Colonic mucosa (tissue), 4 donors: ENCODE measurements around the gene PTPRT. TPM values are rescaled to one million over a fixed set of nuclear protein-coding genes. Genes with fewer than 3 reads are reported as not detected.

Source experiments
- DNase-seq: peaks from one replicate; pipeline ENCODE4 v3.0.0-alpha.2; 2020
- H3K27ac ChIP-seq: fragments of 200-600 bp; one replicate; pipeline ENCODE4 v1.8.0; 2021
- H3K27me3 ChIP-seq: fragments of 200-600 bp; one replicate; pipeline ENCODE4 v1.8.0; 2021
- H3K36me3 ChIP-seq: fragments of 200-600 bp; one replicate; pipeline ENCODE4 v1.8.0; 2021
- H3K4me1 ChIP-seq: fragments of 200-600 bp; one replicate; pipeline ENCODE4 v1.8.0; 2021; ENCODE audit warnings: mild to moderate bottlenecking
- H3K4me3 ChIP-seq: fragments of 200-600 bp; one replicate; pipeline ENCODE4 v1.8.0; 2021
- H3K9ac ChIP-seq, 2 donors: one replicate each; pipeline ENCODE4 v1.7.0; 2013; ENCODE audit warnings: control low read depth in 2 of 2, low read depth in 2 of 2, low read length in 2 of 2
- H3K9me3 ChIP-seq: fragments of 200-600 bp; one replicate; pipeline ENCODE4 v1.8.0; 2021
- intact Hi-C: fragments of 100-400 bp; cut with DNase I; formaldehyde crosslinking; loops from one replicate; pipeline ENCODE4 v1.14.1; 2022
- total RNA-seq, 2 donors: library from RNA; stranded (reverse); fragmentation: NEBNext Ultra II Directional in 1 of 2; extraction: Animal tissue kit (Norgen Biotek cat#: 25700) in 1 of 2; gene quantifications; one replicate each; pipeline ENCODE4 v1.2.1, GENCODE V29; 2021
- TF ChIP-seq, protein P1 (sequence below): fragments of 200-600 bp; IDR thresholded peaks from one replicate; pipeline ENCODE4 v1.8.0; 2022; ENCODE audit warnings: antibody characterized with exemption, mild to moderate bottlenecking
- donor health status: healthy.
- donor health status: DM: no; HTN: no; CAD: no.
- donor health status: DM: no; HTN: no; CAD: no.

PTPRT gene
- total RNA-seq: under 1 TPM; 0.11 to 0.12 TPM

DNA sequence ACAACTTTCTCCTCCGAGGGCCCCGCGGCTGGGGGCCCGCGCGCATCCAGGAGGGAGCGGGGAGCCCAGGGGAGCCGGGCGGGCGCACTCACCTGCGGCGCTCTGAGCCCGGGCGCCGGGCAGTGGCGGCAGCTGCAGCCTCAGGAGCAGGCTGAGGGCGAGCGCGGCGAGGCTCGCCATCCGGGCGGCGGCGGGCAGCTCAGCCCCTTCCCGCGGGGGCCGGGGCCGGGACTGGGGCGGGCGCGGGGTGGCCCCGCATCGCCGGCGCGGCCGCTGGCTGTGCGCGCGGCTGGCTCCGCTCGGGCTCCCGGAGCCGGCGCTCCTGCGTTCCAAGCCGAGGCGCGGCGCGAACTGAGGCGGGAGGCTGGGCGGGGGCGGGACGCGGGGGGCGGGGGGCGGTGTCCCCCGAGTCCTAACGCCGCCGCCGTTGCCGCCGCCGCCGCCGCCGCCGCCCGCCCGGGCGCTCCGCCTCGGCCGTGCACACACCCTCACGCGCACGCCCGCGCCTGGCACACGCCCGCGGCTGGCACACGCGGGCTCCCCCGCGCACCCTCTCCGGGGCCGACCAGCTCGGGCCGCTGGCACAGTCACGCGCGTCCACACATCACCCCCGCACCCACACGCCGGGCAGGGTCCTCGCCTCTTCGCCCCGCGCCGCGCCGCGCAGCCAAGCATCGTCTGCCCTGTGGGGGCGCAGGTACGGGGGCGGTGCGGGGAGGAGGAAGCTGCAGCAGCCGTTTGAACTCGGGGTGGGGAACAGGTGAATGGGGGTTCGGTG lies at the start of gene PTPRT:
TSS of gene PTPRT (minus strand) at position 353 of the 778 bp plus-strand sequence. CDS start at position 180, 173 bp downstream.
- no peak within 1 kb of the TSS for H3K4me3 ChIP-seq
- H3K36me3 ChIP-seq: no peaks in the 10 kb centered on the region
- H3K27ac ChIP-seq: no peak within 1 kb of the TSS
- H3K4me1 ChIP-seq: no peaks in the 10 kb centered on the region
- intact Hi-C loops: loop anchor here (5.0 kb wide), 3 partner anchors 218 to 1452 kb away; no protein-coding TSS in a partner anchor
- H3K9me3 ChIP-seq: no peaks in the 10 kb centered on the region
- no peak for DNase-seq
- TF ChIP-seq, protein P1, sequence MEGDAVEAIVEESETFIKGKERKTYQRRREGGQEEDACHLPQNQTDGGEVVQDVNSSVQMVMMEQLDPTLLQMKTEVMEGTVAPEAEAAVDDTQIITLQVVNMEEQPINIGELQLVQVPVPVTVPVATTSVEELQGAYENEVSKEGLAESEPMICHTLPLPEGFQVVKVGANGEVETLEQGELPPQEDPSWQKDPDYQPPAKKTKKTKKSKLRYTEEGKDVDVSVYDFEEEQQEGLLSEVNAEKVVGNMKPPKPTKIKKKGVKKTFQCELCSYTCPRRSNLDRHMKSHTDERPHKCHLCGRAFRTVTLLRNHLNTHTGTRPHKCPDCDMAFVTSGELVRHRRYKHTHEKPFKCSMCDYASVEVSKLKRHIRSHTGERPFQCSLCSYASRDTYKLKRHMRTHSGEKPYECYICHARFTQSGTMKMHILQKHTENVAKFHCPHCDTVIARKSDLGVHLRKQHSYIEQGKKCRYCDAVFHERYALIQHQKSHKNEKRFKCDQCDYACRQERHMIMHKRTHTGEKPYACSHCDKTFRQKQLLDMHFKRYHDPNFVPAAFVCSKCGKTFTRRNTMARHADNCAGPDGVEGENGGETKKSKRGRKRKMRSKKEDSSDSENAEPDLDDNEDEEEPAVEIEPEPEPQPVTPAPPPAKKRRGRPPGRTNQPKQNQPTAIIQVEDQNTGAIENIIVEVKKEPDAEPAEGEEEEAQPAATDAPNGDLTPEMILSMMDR: no peak
- H3K27me3 ChIP-seq: peaks cover 22% of the 10 kb centered on the region
- H3K9ac ChIP-seq: no peak within 1 kb of the TSS

DNA sequence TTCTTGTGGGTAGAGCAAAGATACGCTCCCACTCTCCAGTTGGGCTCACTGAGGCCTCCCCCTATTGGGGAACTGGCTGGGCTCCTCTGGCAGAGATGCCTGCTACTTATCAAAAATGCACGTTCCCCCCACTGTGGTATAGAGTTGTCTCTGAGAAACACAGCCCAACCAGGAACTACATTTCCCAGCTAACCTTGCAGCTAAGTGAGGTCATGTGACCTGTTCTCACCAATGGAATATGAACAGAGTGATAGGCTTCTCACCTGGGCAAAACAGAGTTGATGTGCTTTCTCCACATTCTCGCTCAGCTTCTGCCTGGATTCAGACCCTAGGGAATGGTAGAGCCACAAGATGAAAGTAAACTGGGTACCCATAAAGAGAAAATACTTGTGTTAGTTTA lies 49.1 kb upstream of the PTPRT start:
- no peaks in the 10 kb centered on the region for H3K36me3 ChIP-seq
- H3K27ac ChIP-seq: no peak overlapping the region
- TF ChIP-seq, protein P1: no peak
- H3K4me3 ChIP-seq: no peak overlapping the region
- H3K27me3 ChIP-seq: no peaks in the 10 kb centered on the region
- H3K9me3 ChIP-seq: no peaks in the 10 kb centered on the region
- no peak for DNase-seq
- H3K9ac ChIP-seq: no peak overlapping the region
- intact Hi-C loops: no loop called here
- no peaks in the 10 kb centered on the region for H3K4me1 ChIP-seq

DNA sequence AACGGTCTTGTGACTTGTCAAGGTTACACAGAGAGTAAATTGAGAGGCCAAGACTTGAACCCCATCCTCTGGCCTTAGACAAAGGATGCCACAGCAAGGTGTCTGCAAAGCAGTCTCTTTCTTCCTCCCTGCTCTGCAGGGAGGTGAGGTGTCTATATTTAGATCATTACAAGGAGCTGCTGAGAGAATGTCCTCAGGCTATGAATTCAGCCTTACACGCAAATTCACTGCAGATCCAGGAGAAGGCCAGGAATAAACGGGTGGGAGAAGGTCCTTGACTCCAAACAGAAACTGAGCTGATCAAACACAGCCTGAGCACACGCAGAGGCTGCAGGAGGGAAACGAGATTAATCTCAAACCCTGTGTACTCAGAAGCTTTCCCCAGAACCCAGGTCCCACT lies 48.6 kb upstream of the PTPRT start:
- no peak overlapping the region for H3K4me3 ChIP-seq

DNA sequence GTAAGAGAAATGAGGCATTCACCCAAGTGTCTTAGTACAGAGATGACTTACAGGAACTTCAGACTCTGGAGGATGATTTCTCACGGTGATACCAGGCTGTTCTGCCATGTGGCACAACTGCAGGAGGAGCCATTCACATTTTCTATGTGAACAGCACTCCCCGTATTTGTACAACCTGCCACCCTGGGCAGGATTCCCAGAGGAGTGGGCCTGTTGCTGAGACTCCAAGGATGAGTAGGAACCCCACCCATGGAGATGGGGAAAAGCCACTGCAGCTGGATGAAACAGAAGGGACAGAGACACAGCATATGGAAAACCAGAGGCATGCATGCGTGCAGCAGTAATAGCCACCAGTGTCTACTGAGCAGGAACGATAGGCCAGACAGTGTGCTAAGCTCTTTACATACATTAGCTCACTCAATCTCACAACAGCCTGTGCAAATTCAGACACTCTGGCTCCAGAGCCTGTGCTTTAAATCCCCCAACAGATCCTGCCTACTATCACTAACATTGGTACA lies 48.0 kb upstream of the PTPRT start:
- Histone ChIP-seq H3K9ac (no peak overlapping the region), H3K9me3 (no peaks in the 10 kb centered on the region), H3K27ac (no peak overlapping the region), H3K4me1 (no peaks in the 10 kb centered on the region), H3K4me3 (no peak overlapping the region), H3K36me3 (no peaks in the 10 kb centered on the region), H3K27me3 (no peaks in the 10 kb centered on the region)
- TF ChIP-seq, protein P1: no peak
- DNase-seq: no peak
- intact Hi-C loops: no loop called here

More for the DNA sequence above, 48.6 kb upstream of the PTPRT start:
- H3K27ac ChIP-seq: no peak overlapping the region
- intact Hi-C loops: no loop called here
- no peaks in the 10 kb centered on the region for H3K9me3 ChIP-seq
- H3K9ac ChIP-seq: no peak overlapping the region
- H3K4me1 ChIP-seq: no peaks in the 10 kb centered on the region
- DNase-seq: no peak
- no peaks in the 10 kb centered on the region for H3K36me3 ChIP-seq
- no peaks in the 10 kb centered on the region for H3K27me3 ChIP-seq
- TF ChIP-seq, protein P1: no peak

DNA sequence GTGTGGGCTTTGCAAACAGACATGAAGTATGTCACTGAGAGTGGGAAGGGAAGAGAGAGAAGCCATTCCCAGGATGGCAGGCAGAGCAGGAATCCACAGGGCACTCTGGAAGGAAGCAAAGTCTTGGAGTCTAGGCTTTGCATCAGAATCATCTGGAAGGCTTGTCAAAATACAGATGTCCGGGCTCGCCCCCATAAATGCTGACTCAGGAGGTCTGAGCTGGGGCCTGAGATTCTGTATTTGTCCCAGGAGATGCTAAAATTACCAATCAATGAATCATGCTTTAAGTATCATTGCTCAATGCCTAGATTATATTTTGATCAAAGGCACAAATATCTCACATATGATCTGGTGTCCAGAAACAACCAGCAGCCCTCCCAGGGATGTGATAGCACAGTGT lies 46.3 kb upstream of the PTPRT start:
- H3K27me3 ChIP-seq: no peaks in the 10 kb centered on the region
- H3K36me3 ChIP-seq: no peaks in the 10 kb centered on the region
- intact Hi-C loops: no loop called here
- no peak overlapping the region for H3K27ac ChIP-seq
- H3K4me1 ChIP-seq: no peaks in the 10 kb centered on the region
- H3K4me3 ChIP-seq: no peak overlapping the region
- no peaks in the 10 kb centered on the region for H3K9me3 ChIP-seq
- TF ChIP-seq, protein P1: no peak
- no peak for DNase-seq
- H3K9ac ChIP-seq: no peak overlapping the region
